HG02588 (cell line): ENCODE measurements around the gene FASTKD3.

Experiments
- ATAC-seq: cut with Tn5 transposase; IDR thresholded peaks from one replicate; pipeline ENCODE4 v1.9.1; 2021; ENCODE audit warnings: mild to moderate bottlenecking, moderate library complexity; ENCODE audit not compliant: unreplicated experiment

Gene FASTKD3

DNA sequence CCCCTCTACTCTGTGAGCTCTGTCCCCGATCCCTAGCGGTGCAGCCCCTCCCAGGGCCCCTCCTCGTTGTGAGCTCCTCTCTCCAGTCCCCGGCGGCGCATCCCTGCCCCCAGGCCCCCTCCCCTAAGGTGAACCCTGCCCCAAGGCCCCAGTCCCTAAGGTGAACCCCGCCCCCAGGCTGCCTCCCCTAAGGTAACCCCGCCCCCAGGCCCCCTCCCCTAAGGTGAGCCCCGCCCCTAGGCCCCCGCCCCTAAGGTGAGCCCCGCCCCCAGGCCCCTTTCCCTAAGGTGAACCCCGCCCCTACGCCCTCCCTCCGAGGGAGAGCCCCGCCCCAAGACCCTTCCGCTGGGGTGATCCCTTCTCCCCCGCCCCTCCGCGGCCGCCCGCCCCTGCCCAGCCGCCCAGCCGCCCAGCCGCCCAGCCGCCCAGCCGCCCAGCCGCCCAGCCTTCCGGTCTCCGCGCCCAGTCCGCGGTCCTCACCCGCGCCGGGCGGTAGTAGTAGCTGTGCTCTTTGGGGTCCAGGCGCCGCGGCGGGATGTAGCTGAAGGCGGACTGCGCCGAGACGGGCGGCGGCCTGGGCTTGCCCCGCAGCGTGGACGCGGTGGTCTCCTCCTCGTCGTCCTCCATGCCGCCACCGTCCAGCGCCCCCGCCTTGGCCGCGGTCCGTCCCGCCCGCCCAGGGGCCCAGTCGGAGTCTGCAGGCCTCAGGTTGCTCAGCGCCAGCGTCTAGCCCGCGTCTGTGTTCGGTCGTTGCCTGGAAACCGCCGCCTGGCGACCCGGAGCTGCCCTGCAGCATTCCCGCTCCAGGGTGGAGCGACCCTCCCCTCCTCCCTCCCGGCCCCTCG is 18.2 kb downstream of the FASTKD3 start, which contains the start of gene CFAP90:
CFAP90 (minus strand) TSS at position 739 of the 845 bp plus-strand sequence; CDS start at position 627, 112 bp downstream.
- ATAC-seq = no peak

- no peak for ATAC-seq
Observed at GRCh38 chr5:7849681-7850394, 19.0 kb downstream of the FASTKD3 start.

DNA sequence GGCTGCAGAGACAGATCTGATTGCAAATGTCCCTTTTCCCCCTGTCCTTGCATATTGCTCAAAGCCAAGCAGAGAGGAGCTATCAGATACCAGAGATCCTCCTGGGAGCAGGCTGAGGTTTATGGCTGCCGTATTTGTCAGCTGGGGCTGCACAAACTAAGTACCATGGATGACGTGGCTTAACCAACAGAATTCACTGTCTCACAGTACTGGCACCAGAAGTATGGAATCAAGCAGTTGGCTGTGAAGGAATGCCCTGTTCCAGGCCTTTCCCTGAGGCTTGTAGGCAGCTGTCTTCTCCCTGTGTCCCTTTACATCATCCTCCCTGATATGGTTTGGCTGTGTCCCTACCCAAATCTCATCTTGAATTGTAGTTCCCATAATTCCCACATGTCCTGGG is 20.5 kb downstream of the FASTKD3 start:
- no peak for ATAC-seq

GRCh38 chr5:7846327-7846726 is 22.5 kb downstream of the FASTKD3 start:
- no peak for ATAC-seq

DNA sequence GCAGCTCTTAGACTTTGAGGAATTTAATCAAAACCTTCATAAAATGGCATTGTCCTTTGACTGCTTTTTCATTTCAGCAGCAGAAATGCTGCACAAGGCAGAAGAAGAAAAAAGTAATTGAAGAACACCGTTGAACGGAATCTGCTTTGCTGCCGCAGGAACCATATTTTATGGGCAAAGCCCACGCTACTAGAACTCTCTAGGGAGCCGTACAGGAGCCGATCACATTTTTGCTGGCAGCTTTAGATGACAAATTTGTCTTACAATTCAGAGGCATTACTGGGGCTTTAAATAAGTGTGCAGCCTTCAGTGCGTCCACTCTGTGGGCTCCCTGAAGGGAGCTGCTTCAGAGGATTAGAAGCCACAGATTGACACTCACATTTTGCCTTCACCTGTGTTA is 23.3 kb downstream of the FASTKD3 start:
- ATAC-seq = no peak

GRCh38 chr5:7844901-7845300 is 23.9 kb downstream of the FASTKD3 start:
- no peak for ATAC-seq

DNA sequence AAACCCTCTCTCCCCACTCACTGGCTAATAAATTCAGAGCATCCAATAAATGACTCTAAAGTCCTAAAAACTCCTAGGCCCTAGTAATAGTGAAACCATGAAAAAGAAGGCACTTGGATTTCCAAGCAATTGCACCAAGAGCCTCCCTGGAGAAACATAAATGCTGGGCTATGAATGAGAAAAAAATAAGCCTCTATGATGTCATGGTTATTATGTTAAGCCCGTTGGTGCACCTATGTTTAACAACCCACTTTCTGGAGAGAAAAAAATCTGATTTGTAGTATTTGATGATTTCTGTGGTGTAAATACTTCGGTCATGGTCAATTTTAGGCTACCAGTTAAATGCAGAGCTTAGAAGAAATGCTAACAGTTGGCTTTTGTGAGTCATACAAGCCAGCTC is 26.3 kb downstream of the FASTKD3 start:
- no peak for ATAC-seq

- no peak for ATAC-seq
Observed at GRCh38 chr5:7837403-7837802, 31.4 kb downstream of the FASTKD3 start.

DNA sequence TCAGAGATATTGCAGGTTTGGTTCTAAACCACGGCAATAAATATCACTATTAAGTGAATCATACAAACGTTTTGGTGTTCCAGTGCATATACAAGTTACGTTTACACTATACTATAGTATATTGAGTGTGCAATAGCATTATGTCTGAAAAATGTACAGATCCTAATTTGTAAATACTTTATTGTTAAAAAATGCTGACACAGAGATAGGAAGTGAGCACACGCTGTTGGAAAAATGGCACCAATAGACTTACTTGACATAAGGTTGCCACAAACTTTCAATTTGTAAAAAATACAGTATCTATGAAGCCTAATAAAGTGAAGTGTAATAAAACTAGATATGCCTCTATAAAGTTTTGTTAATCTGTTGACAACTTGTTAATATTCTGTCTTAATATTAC is 33.8 kb downstream of the FASTKD3 start:
- ATAC-seq = no peak

DNA sequence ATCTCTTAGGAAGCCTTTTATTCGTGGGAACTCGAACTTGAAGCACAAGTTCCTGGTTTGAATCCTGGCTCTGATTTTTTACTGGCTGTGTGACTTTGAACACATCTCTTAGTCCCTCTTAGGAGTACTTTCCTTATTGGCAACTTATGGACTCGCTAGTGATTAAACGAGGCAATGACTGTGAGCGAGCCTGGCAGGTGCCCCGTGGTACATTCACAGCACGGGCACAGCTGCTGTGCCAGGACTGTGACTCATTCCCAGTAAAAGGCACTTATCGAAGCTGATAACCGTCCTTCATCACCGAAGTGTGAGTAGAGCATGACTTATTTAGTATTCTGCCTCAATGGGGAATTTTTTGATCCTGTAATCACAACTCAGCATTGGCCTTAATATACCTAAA is 40.6 kb downstream of the FASTKD3 start:
- no peak for ATAC-seq

GRCh38 chr5:7827610-7828009 is 41.2 kb downstream of the FASTKD3 start:
- ATAC-seq = no peak

GRCh38 chr5:7825630-7826029 is 43.2 kb downstream of the FASTKD3 start:
- no peak for ATAC-seq

GRCh38 chr5:7824995-7825394 is 43.8 kb downstream of the FASTKD3 start:
- no peak for ATAC-seq

DNA sequence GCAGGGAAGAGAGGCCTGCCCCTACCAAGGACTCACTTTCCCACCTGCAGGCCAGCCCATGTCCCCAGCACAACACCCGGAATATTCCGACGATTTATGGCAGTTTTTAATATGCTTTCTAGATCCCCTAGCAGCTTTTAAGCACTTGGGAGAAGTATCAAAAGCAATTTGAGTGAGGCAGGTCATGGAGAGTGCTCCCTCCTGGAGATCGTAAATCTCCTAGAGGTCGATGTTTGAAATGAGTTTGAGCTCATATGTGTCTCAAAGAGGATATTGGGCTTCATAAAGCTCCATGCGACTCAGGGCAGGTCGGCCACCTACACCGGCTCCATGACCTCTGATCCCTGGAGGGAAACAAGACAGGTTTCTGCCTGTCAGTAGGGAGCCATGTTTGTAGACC is 45.2 kb downstream of the FASTKD3 start:
- no peak for ATAC-seq

- no peak for ATAC-seq
Observed at GRCh38 chr5:7822449-7822848, 46.4 kb downstream of the FASTKD3 start.

- peak; percentile 25 for ATAC-seq
Observed at GRCh38 chr5:7816535-7816901, 52.3 kb downstream of the FASTKD3 start.

GRCh38 chr5:7815892-7816534 is 52.8 kb downstream of the FASTKD3 start:
- peak; percentile 92 for ATAC-seq

DNA sequence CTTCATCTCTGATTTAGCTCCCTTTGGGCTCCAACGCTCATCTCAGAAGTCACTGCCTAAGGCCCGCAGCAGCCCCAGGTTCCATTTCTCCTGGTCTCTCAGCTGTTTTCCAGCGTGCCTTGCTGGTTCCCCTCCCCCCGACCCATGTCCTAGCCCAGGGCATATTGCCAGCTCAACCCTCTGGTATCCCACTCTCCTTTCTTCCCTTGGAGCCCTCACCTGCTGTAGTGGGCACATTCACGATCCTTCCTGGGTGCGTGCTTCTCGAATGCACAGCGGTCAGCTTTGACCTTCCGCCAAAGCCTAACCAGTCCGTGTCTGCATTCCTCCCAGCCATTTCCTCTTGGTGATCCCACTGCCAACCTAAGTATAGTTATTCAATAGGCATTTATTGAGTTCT is 54.0 kb downstream of the FASTKD3 start:
- no peak for ATAC-seq

- no peak for ATAC-seq
Observed at GRCh38 chr5:7813576-7813975, 55.3 kb downstream of the FASTKD3 start.

GRCh38 chr5:7813007-7813406 is 55.8 kb downstream of the FASTKD3 start:
- no peak for ATAC-seq

GRCh38 chr5:7811715-7812114 is 57.1 kb downstream of the FASTKD3 start:
- no peak for ATAC-seq
